HG03378 (cell line): ENCODE results near the gene DCUN1D4.

ENCODE experiments used
- ATAC-seq: cut with Tn5 transposase; IDR thresholded peaks from one replicate; pipeline ENCODE4 v1.9.1; 2021; ENCODE audit warnings: mild to moderate bottlenecking, moderate library complexity; ENCODE audit not compliant: unreplicated experiment

The DCUN1D4 gene

DNA sequence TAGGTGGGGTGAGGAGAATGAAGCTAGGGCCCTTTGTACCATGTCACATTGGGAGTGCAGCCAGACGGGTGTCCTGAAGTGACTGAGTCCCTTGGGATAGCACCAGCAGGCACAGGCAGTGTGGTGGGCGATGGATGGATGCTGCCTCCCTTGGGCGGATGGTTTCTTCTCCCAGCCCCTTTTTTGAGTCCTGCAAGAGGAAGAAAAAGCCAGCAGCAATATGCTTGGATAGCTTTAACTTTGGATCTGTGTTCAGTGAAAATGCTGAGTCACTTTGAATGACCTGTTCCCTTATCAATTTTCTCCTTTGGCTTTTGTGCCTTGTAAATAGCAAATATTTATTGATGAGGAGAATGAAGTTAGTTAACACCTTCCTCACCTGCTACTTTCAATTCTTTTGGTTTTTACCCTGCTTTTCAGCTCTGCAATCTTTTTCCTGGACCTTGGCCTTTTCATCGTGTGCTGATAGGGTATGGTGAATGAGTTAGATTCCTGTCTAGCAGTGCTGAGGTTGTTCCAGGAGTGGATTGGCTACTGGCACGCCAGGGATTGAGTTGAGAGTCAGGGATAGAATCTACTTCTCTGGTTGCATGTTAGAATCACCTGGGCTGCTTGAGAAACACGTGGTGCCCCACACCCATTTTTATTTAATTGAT, 10.2 kb downstream of the DCUN1D4 start:
- ATAC-seq = no peak

- no peak for ATAC-seq
Measured at GRCh38 chr4:51855270-51855669, 12.3 kb downstream of the DCUN1D4 start.

- no peak for ATAC-seq
Measured at GRCh38 chr4:51855751-51856150, 12.8 kb downstream of the DCUN1D4 start.

- no peak for ATAC-seq
Measured at GRCh38 chr4:51858605-51859202, 15.8 kb downstream of the DCUN1D4 start.

DNA sequence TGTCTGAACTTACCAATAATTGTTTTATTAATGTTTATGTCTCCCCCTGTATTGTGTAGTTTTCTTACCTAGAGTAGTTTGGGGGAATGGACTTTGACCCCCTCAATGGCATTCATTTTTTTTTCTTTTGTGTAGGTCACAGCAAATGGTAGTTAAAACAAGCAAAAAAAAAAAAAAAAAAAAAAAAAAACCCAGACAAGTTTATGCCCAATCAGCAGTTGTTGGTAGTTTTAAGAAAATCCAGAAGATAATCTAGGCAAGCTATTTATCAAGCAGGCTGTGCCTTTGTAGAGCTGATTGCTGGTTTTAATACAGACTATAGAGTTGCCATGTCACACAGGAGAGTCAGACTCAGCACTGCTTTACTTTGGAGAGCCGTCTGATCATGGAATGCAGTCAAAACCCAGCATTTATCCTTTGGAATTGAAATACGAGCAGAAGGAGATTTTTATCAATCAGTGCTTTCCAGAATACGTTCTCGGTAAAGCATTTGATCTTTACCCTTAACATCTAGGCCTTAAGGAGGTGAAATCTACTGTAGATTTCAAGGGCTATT, 16.6 kb downstream of the DCUN1D4 start:
- no peak for ATAC-seq

DNA sequence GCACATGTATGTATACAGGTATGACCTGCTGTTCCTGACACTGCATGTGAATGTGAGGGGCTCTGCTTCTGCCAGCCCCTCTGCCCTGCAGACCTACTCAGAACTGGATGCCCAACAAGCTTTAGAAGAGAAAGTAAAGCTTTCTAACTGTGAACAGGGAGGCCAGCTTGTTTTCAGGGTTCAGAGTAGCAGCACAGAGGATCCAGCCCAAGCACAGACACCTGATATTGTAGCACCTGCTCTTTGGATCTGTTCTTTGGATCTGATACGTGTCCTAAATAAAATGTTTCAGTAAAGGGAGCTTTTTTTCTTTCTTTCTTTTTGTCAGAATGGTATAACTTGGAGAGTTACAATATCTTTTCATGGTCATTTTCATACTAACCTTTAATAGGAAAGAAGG, 19.2 kb downstream of the DCUN1D4 start:
- ATAC-seq = no peak

DNA sequence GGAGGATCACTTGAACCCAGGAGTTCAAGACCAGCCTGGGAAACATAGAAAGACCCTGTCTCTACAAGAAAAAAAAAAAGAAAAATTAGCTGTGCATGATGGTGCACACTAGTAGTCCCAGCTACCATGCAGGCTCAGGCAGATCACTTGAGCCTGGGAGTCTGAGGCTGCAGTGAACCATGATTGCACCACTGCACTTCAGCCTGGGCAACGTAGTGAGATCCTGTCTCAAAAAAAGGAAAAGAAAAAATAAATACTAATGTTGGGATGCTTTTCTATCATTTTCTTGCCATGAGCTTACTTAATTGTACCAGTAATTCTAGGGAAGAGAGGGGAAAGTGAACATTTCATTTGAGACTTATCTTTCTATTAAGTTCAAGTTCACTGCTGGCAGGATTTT, 19.8 kb downstream of the DCUN1D4 start:
- no peak for ATAC-seq

DNA sequence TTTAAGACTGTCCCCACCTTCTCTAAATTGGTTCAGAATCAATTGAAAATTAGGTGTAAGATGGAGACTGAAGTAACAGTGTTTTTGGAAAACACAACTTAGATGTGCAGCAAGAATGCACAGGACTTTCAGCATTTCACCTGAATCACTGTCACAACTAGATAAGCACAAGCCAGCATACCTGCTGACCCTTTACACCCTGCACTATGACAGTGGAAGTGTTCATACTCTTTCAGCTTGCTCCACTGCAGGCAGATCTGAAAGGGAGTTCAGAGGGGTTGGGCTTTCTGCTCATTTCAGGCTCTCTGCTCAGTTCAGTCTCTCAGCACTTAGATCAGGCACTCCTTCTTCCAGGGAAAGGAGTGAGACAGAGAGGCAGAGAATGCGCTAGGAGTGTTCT, 22.8 kb downstream of the DCUN1D4 start:
- no peak for ATAC-seq

DNA sequence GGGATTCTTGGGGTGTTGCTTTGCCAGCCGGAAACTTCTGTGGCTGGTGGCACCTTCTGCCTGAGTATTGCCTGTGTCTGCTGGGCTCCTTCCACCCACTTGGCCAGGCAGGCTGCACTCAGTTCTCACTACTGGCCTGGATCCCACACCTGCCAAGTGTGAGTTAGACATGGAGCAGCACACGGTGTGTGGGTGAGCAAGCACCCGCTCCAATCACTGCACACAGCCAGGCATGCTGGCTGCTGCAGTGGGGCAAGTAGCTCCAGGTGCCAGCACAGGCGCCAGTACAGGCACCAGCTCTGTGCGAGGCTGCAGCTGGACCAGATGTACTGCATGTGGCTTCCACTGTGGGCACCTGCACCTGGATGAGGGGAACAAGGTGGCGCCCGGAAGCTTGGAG, 23.9 kb downstream of the DCUN1D4 start:
- no peak for ATAC-seq

DNA sequence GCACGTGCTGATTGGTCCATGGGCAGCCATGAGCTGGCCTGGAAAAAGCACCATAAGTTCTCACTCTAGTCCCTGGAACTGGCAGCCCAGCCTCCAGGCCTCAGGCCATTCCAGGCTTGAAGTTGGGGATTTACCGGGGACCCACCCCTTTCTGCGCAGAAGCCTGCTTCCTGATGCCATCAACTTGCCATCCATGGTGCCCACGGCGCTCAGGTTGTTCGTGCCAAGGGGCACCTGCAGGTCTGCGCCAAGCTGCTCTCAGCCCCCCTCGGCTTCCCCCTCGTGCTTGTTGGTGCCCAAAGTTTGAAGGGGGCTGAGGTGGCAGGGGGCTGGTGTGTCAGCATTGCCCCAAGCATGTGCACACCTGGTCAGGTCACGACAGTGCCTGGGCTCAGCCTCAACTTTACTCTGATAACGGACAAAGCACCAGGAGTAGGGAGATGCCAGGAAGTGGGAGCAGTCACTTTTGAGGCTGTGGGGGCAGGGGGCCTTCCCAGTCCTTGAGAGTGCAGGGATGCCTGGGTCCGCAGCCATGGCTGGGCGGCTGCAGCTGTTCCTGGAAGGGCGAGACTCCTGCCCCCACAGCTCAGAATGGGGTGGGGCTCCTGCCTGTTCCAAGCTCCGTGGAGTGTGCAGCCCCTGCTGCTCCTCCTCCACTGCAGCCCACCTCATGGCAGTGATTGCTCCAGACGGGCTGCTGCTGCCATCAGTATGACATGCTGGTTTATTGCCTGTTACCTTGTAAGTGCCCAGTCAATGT, 24.9 kb downstream of the DCUN1D4 start:
- no peak for ATAC-seq

DNA sequence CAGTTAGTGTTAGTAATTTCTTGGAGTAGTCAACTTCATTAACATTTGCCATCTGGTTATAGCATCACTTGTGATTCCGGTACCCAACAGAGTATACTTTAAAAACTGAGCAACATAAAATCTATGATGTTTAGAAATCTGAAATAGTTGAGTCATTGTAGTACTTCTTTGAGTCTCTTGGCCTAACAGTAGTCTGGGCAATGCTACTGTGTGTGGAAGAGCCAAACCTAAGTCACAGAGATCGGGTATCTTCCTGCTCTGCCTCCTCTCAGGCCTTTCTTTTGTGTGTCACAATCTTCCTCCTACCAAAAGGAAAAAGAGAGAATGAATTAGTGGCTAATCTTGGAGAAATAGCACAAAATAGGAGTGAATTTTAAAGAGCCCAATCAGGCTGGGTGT, 25.5 kb downstream of the DCUN1D4 start:
- ATAC-seq = no peak

- ATAC-seq = no peak
Measured at GRCh38 chr4:51870441-51871188, 27.7 kb downstream of the DCUN1D4 start.

- no peak for ATAC-seq
Measured at GRCh38 chr4:51872283-51872997, 29.5 kb downstream of the DCUN1D4 start.

DNA sequence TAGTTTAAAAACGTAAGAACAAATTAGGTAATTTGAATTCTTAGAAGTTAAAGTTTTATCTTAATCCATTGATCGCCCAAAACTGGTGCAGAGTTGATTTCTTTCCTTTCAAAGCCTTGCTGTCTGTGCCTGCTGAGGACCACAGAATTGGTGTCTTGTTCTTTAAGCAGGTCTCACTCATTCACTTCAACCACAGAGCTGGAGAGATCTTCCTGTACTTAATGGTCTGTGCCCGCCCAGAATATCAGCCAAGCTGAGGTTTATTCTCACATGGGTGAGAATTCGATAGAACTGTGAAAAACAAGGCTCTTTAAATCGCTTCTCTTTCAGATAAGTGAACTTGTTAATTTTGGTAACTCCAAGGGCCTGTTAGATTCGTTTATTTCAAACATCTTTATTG, 31.6 kb downstream of the DCUN1D4 start:
- ATAC-seq = no peak

GRCh38 chr4:51878431-51878830, 35.5 kb downstream of the DCUN1D4 start:
- no peak for ATAC-seq

GRCh38 chr4:51880016-51880915, 37.3 kb downstream of the DCUN1D4 start:
- ATAC-seq = no peak

DNA sequence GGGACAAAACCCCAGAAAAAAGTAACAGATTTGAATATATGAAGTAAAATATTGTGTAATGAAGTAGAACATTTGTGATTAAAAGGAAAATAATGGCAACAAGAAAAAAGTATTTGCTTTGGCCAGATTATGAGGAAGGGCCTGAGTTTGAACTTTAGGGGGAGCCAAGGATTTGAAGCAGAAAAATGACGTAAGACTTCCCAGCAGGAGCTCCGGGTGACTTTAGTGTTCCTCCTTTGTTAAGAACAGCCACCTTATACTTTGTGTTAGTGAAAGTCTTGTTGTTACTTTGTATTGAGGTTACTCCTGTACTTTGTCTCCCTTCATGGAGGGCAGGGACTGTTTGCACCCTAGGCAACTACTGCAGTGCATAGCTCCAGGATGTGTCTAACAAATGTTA, 41.1 kb downstream of the DCUN1D4 start:
- ATAC-seq = no peak

DNA sequence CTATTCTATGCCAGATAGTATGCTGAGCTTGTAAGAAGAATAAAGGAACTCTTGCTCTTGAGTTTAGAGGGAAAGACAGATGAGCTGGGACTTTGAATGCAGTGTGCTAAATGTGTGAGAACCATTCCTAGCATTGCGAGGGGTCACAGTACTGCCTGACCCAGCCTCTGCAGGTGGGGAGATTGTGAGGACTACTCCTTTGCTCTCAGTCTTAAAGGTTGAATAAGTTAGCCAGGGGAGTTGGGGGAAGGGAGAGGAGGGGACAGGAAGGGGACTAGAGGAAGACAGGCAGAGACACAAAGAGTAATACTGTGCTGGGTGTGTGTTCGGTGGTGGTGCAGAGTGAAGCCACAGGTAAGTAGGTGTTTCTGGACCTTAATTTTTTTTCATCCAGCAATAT, 41.7 kb downstream of the DCUN1D4 start:
- no peak for ATAC-seq

- ATAC-seq = peak; percentile 86
Measured at GRCh38 chr4:51885363-51885762, 42.4 kb downstream of the DCUN1D4 start.

GRCh38 chr4:51890760-51891159, 47.8 kb downstream of the DCUN1D4 start:
- ATAC-seq = no peak
